Upper lobe of right lung (tissue), 1 donor: Measurements from ENCODE around the gene CFP. TPM values are rescaled to one million over a fixed set of nuclear protein-coding genes. Genes with fewer than 3 reads are reported as not detected.
A peak's percentile ranks its signal among the peaks of the same experiment; 100 is the strongest.

Experiments used
- ATAC-seq: fragments of 200-7000 bp; cut with Tn5 transposase; one replicate; pipeline ENCODE4 v1.9.1; 2020; ENCODE audit warnings: mild to moderate bottlenecking, moderate library complexity
- DNase-seq: peaks from one replicate; pipeline ENCODE4 v3.0.0-alpha.2; 2020
- H3K27ac ChIP-seq: fragments of 200-600 bp; one replicate; pipeline ENCODE4 v1.8.0; 2022
- H3K27me3 ChIP-seq: fragments of 200-600 bp; one replicate; pipeline ENCODE4 v1.8.0; 2022; ENCODE audit warnings: mild to moderate bottlenecking
- H3K36me3 ChIP-seq: fragments of 200-600 bp; one replicate; pipeline ENCODE4 v1.8.0; 2022
- H3K4me1 ChIP-seq: fragments of 200-600 bp; one replicate; pipeline ENCODE4 v1.8.0; 2022
- H3K4me3 ChIP-seq: fragments of 200-600 bp; one replicate; pipeline ENCODE4 v1.8.0; 2022; ENCODE audit warnings: mild to moderate bottlenecking
- H3K9me3 ChIP-seq: fragments of 200-600 bp; one replicate; pipeline ENCODE4 v1.8.0; 2022
- intact Hi-C: fragments of 100-400 bp; cut with DNase I; formaldehyde crosslinking; loops from one replicate; pipeline ENCODE4 v1.11.0; 2022
- microRNA-seq: library from miRNA; unstranded; fragments of <30 nt; microRNA quantifications from one replicate; pipeline ENCODE4 v1.2.0, GENCODE V29; 2020; ENCODE audit warnings: borderline microRNAs expressed
- total RNA-seq: library from RNA; stranded (reverse); fragmentation: NEBNext Ultra II Directional; extraction: Animal tissue kit (Norgen Biotek cat#: 25700); gene quantifications from one replicate; pipeline ENCODE4 v1.2.1, GENCODE V29; 2021
- TF ChIP-seq, protein P1 (sequence below): fragments of 200-600 bp; IDR thresholded peaks from one replicate; pipeline ENCODE4 v1.8.0; 2022; ENCODE audit warnings: antibody characterized with exemption
- donor health status: DM: no; HTN: yes; CAD: no; lungs with severe emphysema.

Gene CFP
- total RNA-seq, 1 donor from 2014 or later, result 14.9 TPM

DNA sequence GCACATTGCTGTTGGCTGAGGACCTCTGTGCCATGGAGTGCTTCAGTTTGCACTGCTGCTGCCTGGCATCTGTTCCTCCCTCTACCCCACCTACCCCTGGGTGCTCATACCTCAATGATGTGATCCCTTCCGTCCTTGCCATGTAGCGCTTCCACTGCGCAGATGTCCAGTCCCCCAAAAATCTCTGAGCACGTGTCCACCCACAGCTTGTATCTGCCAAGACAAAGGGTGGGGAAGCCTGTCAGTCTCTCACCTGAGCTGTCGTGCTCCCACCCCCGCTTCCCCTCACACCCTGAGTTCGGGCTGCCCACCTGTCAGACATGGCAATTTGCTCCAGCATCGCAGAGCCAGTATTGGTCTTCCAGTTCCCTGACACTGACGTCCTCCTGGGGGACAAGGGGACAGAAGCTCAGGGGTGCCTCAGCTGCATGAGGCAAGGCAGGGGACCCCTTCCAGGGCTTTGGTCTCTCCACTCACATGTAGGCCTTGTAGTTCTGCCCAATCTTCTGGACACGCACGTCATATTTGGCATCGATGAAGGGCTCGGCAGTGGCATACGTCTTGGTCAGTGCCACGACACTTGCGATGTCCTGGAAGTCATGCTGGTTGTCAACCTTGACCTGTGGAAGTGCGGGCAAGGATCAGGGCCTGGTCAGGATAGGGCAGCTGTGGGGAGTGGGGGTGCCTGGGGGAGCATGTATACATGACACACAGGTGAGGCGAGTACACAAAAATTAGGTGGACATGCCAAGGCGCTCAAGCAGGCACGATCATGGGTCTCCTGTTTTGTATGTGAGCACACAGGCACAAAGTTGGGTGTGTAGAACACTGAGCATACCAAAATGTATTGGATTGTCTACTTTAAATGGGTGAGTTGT lies 53.5 kb downstream of the CFP start:
- H3K27me3 ChIP-seq, result no peaks in the 10 kb centered on the region
- H3K4me1 ChIP-seq, result no peaks in the 10 kb centered on the region
- no peak overlapping the region for H3K4me3 ChIP-seq
- H3K9me3 ChIP-seq, result no peaks in the 10 kb centered on the region
- no peak for DNase-seq
- no peak for ATAC-seq
- no peak overlapping the region for H3K27ac ChIP-seq
- intact Hi-C loops, result no loop called here
- no peaks in the 10 kb centered on the region for H3K36me3 ChIP-seq
- TF ChIP-seq, protein P1, sequence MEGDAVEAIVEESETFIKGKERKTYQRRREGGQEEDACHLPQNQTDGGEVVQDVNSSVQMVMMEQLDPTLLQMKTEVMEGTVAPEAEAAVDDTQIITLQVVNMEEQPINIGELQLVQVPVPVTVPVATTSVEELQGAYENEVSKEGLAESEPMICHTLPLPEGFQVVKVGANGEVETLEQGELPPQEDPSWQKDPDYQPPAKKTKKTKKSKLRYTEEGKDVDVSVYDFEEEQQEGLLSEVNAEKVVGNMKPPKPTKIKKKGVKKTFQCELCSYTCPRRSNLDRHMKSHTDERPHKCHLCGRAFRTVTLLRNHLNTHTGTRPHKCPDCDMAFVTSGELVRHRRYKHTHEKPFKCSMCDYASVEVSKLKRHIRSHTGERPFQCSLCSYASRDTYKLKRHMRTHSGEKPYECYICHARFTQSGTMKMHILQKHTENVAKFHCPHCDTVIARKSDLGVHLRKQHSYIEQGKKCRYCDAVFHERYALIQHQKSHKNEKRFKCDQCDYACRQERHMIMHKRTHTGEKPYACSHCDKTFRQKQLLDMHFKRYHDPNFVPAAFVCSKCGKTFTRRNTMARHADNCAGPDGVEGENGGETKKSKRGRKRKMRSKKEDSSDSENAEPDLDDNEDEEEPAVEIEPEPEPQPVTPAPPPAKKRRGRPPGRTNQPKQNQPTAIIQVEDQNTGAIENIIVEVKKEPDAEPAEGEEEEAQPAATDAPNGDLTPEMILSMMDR, result no peak

DNA sequence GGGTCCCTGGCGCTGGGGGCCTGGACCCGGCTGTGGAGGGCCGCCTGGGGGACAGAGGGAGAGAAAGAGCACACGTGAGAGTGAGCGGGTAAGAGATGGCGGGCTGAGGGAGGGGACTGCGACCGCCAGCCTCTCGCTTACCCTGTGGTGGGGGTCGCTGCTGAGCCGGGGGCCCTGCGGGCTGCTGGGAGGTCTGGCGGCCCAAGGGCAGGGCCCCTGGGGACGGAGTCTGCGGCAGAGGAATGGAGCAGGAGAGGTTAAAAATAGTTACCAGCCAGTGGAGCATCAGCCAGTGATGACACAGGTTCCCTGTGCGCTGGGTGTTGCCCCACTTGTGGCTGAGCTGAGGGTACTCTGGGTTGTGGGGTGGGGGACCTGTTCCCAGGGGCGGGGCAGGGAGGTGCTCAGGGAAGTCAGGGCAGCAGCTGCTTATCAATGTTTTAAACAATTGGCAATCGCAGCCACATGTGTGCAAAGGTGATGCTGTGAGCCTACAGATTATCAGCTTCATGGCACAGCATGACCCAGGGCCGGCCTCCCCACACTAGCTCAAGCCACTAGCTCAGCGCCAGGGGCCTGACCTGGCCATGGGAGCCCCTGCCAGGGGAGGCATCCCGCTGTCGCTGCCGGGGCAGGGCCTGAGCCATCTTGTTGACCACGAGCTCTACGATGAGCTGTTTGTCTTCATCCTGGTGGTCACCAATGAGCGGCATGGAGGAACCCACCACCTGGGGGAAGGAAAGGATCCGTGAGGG lies 55.0 kb downstream of the CFP start:
- H3K4me3 ChIP-seq, result no peak overlapping the region
- no peak for ATAC-seq
- H3K4me1 ChIP-seq, result no peaks in the 10 kb centered on the region
- DNase-seq, result no peak
- TF ChIP-seq, protein P1, result no peak
- H3K27ac ChIP-seq, result peak overlapping the region; percentile 24
- H3K9me3 ChIP-seq, result no peaks in the 10 kb centered on the region
- intact Hi-C loops, result no loop called here
- H3K27me3 ChIP-seq, result no peaks in the 10 kb centered on the region
- H3K36me3 ChIP-seq, result peaks cover 3% of the 10 kb centered on the region

DNA sequence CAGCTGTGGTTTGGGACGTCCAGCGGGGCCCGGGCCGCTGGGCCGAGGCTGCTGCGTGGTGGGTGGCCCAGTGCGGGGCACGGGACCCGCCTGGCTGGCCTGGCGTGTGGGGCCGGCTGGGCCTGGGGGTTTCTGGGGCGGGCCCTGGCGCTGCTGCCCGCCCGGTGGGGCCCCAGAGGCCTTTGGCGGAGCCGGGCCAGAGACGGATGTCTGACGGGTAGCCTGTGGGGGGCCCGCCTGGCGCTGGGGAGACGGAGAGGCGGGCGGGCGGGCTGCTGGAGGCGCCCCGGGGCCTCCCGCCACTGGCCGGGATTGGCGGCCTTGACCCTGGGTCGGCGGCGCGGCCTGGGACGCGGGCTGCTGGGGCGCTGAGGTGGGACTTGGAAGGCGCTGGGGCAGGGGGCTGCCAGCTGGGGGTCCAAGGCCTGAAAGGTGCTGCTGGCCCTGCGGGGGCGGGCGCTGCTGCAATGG lies 55.6 kb downstream of the CFP start:
- intact Hi-C loops, result no loop called here
- Histone ChIP-seq H3K4me3 (peak overlapping the region; percentile 25), H3K9me3 (no peaks in the 10 kb centered on the region), H3K4me1 (no peaks in the 10 kb centered on the region), H3K27me3 (no peaks in the 10 kb centered on the region), H3K36me3 (peaks cover 5% of the 10 kb centered on the region), H3K27ac (peak overlapping the region; percentile 24)
- DNase-seq, result no peak
- TF ChIP-seq, protein P1, result no peak
- ATAC-seq, result peak; percentile 8

DNA sequence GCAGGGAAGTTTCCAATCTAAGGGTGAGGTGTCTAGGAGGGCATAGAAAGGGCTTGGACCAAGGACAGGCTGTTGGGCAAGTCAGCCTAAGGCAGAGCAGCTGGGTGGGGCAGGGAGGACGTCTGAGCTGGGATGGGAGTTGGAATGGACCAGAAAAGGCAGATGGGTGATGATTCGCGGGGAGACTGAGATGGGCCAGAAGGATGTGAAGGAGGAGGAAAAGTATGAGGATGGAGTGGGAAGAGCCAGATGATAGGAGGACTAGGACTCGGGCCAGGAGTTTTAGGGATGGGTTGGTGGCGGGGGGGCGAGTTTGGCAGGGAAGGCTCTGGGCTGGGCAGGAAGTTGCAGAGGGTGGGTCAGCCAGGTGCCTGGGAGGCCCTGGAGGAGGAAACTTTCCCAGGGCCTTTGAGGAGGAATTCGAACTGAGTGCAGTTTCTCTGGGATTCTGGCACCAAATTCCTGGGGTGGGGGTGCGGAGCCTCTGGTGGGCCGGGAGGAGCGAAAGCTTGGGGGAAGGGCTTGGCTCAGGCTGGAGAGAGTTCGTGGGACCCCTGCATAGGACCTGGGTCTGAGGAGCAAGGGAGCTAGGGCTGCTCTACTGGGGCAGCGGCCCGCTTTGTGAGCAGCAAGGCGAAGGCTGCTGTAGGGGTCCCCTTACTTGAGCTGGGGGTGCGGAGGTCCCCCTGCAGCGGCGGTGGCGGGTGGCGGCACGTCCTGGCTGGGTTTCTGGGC lies 56.2 kb downstream of the CFP start:
- no peaks in the 10 kb centered on the region for H3K9me3 ChIP-seq
- TF ChIP-seq, protein P1, result no peak
- H3K4me3 ChIP-seq, result peak overlapping the region; percentile 25
- DNase-seq, result no peak
- ATAC-seq, result peak; percentile 11
- no peaks in the 10 kb centered on the region for H3K27me3 ChIP-seq
- H3K36me3 ChIP-seq, result peaks cover 11% of the 10 kb centered on the region
- intact Hi-C loops, result no loop called here
- H3K27ac ChIP-seq, result peak overlapping the region; percentile 24
- no peaks in the 10 kb centered on the region for H3K4me1 ChIP-seq

Small RNA genes lying within 50 kb of the gene (microRNA-seq; reads per million reads assigned to microRNA genes)
- gene MIR4769, result not detected

Other genes with a start within 250 kb of the CFP start
- gene ZNF41, start 146.7 kb downstream of the CFP start, total RNA-seq, result 11.5 TPM
- 87.4 TPM for gene ARAF, start 68.7 kb downstream of the CFP start, total RNA-seq
- 324 TPM for gene TIMP1, start 47.5 kb downstream of the CFP start, total RNA-seq
- gene SYN1, start 10.1 kb downstream of the CFP start, total RNA-seq, result 0.75 TPM
- gene ELK1, start 20.6 kb upstream of the CFP start, total RNA-seq, result 29.2 TPM
- 77.5 TPM for gene UXT, start 29.2 kb upstream of the CFP start, total RNA-seq
- gene ZNF81, start 207.0 kb upstream of the CFP start, total RNA-seq, result 10.0 TPM